PC-3 (cell line): ENCODE data around the gene GMDS.

Experiments used
- EZH2 ChIP-seq: fragments of 300-600 bp; sonication (generic); IDR thresholded peaks from one replicate; pipeline ENCODE4 v1.6.1; 2017; ENCODE audit warnings: antibody characterized with exemption, mild to moderate bottlenecking, low read length; ENCODE audit not compliant: unreplicated experiment
- EZH2phosphoT487 ChIP-seq: fragments of 300-600 bp; sonication (generic); IDR thresholded peaks from 2 replicates; pipeline ENCODE4 v1.6.1; 2018; ENCODE audit warnings: mild to moderate bottlenecking, antibody characterized with exemption, low read length, borderline replicate concordance
- TF ChIP-seq, protein P1 (sequence below): fragments of 300-600 bp; sonication (generic); conservative IDR thresholded peaks from 2 replicates; pipeline ENCODE4 v1.5.1; 2017; ENCODE audit warnings: antibody characterized with exemption, low read depth, mild to moderate bottlenecking, low read length

DNA sequence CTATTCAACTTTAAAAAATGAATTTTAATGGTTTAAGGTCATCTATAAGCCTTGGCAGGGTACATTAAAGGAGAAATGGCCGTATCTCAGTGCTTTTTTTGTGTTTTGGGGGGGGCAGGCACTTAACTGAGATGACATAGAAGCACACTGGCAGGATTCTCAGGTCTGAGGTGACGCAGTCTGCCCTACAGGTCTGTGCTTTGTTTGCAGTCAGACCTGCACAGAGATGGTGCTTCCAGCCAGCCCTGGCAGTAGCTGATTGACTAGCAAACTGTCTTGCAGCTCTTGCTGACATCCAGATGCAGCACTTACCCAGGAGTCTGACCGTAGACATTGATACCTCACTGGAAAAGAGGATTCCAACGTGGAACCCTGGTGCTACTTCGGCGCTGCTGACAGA, 386.5 kb downstream of the GMDS start:
- TF ChIP-seq EZH2 (no peak), EZH2phosphoT487 (no peak)
- TF ChIP-seq, protein P1, sequence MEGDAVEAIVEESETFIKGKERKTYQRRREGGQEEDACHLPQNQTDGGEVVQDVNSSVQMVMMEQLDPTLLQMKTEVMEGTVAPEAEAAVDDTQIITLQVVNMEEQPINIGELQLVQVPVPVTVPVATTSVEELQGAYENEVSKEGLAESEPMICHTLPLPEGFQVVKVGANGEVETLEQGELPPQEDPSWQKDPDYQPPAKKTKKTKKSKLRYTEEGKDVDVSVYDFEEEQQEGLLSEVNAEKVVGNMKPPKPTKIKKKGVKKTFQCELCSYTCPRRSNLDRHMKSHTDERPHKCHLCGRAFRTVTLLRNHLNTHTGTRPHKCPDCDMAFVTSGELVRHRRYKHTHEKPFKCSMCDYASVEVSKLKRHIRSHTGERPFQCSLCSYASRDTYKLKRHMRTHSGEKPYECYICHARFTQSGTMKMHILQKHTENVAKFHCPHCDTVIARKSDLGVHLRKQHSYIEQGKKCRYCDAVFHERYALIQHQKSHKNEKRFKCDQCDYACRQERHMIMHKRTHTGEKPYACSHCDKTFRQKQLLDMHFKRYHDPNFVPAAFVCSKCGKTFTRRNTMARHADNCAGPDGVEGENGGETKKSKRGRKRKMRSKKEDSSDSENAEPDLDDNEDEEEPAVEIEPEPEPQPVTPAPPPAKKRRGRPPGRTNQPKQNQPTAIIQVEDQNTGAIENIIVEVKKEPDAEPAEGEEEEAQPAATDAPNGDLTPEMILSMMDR = no peak
